GM20000 (cell line): ENCODE data around the gene RPLP2.

Source experiments
- DNase-seq: peaks from one replicate; pipeline ENCODE4 v3.0.0; 2012; ENCODE audit warnings: low spot score
- TF ChIP-seq, protein P1 (sequence below): IDR thresholded peaks from 2 replicates; pipeline ENCODE4 v1.5.1; 2012; ENCODE audit warnings: mild to moderate bottlenecking, control low read depth; ENCODE audit errors: extremely low read depth, missing control alignments

RPLP2 gene

DNA sequence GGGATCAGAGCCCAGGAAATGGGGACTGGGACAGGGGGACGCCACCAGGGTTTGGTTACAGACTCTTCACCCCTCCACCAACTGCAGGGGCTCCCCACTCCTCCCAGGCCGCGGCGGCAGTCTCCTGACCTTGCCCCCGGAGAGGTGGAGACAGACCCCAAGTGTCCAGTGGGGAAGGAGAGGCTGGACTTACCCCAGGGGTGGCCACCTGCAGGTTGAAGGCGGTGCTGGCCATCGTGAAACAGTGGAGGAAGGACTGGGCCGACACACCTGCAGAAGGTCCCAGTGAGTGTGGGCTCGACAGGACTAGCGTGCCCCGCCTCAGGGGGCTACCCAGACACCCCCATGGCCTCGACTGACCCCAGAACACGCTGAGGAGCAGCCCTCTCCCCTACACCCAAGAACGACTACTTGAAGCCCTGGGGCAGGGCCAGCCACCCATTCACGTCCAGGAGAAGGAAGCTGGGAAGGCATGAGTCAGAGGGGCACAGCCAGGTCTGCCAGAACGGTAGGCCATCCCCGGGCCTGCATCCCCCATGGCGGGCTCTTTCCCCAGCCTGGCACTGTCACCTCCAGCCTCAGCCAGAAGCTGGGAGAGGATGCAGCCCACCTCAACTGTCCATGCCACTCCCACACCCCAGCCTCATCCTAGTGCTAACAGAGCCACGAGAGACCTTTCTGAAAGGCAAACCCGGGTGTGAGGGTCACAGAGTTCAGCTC lies 34.7 kb upstream of the RPLP2 start:
- DNase-seq = no peak
- TF ChIP-seq, protein P1, sequence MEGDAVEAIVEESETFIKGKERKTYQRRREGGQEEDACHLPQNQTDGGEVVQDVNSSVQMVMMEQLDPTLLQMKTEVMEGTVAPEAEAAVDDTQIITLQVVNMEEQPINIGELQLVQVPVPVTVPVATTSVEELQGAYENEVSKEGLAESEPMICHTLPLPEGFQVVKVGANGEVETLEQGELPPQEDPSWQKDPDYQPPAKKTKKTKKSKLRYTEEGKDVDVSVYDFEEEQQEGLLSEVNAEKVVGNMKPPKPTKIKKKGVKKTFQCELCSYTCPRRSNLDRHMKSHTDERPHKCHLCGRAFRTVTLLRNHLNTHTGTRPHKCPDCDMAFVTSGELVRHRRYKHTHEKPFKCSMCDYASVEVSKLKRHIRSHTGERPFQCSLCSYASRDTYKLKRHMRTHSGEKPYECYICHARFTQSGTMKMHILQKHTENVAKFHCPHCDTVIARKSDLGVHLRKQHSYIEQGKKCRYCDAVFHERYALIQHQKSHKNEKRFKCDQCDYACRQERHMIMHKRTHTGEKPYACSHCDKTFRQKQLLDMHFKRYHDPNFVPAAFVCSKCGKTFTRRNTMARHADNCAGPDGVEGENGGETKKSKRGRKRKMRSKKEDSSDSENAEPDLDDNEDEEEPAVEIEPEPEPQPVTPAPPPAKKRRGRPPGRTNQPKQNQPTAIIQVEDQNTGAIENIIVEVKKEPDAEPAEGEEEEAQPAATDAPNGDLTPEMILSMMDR = no peak

DNA sequence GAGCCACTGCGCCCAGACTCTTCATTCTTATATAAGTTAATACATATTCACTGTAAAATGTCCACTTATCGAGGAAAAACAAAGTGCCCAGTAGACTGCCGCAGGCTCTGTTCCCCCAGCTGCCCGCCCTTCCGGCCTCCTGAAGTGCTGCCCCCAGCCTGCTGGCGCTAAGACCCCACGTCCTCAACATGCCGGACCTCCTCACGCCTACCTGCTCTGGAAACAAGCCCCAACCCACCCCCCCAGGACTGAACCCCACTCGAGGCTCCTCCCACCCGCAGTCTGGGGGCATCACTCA lies 33.6 kb upstream of the RPLP2 start:
- TF ChIP-seq, protein P1 = no peak
- DNase-seq = no peak

DNA sequence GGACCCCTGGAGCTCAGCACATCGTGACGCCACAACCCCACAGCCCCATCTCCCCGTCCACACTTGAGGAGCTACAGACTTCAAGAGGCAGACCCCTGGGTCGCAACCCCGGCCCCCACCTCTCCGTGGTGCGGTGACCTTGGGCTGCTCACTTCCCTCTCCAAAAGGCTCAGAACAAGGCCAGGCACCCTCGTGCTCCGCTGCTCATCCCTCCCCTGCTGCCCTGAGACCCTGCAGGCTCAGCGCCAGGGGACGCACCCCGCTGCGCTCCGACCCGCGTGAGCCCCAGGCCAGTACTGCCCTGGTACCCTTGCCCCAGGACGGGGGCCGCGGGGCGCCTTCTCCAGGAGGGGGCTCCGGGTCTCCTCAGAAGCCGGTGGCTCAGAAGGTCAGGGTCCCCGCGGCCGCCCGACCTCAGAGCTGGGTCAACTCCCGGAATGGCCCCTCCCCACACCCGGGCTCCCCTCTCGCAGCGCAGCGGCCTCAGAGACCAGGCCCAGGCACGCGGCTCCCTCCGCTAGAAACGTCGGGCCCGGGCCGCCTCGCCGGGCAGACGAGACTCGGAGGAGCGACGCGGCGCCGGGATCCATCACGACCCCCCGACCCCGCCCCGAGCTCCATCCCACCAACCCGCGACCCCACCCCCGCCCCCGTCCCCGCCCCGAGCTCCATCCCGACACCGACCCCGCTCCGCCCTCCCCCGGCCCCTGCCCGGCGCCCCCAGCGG lies 33.0 kb upstream of the RPLP2 start:
- DNase-seq = no peak
- TF ChIP-seq, protein P1 = peak; percentile 1

DNA sequence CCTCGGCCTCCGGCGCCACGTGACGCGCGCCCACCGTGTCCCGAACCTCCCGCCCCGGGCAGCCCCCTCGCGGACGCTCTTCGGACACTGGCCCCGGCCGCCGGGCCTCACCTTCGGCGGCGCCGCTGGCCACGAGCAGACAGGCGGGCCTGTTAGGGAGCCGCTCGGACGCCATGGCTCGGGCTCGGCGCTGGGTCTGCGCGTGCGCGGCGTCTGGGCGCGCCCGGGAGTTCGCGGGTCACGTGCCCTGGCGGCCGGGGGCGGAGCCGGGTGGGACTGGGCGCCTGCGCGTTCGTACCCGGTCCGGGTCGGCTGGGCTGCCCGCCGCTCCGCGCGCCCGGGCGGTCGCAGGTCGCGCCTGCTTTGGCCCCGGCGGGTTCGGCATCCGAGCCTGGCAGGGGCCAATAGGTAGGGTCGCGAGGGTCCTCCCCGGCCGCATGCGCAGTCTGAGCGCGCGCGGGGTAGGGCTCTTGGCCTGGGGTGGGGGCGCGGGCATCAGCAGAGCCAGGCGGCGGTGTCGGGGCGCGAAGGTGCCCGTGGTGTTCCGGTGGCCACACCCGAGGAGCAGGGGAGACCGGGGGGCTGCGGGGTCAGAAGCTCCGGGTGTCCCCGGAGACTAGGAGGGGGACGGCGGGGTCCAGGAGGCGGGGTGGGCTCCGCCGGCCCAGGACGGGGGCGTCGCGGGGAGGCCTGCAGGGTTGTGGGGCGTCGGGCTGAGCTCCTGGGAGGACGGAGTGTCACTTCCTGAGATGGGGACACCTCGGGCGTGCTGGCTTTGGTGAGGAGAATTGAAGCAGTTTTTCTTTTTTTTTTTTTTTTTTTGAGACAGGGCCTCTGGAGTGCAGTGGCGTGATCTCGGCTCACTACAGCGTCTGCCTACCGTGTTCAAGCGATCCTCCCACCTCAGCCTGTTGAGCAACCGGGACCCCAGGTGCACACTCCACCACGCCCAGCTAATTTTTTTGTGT lies 32.2 kb upstream of the RPLP2 start, which contains the start of gene GATD1:
TSS of gene GATD1 (minus strand) at position 200 of the 968 bp plus-strand sequence. CDS start at position 175, 25 bp downstream.
- peak; percentile 100 for DNase-seq
- TF ChIP-seq, protein P1 = no peak

DNA sequence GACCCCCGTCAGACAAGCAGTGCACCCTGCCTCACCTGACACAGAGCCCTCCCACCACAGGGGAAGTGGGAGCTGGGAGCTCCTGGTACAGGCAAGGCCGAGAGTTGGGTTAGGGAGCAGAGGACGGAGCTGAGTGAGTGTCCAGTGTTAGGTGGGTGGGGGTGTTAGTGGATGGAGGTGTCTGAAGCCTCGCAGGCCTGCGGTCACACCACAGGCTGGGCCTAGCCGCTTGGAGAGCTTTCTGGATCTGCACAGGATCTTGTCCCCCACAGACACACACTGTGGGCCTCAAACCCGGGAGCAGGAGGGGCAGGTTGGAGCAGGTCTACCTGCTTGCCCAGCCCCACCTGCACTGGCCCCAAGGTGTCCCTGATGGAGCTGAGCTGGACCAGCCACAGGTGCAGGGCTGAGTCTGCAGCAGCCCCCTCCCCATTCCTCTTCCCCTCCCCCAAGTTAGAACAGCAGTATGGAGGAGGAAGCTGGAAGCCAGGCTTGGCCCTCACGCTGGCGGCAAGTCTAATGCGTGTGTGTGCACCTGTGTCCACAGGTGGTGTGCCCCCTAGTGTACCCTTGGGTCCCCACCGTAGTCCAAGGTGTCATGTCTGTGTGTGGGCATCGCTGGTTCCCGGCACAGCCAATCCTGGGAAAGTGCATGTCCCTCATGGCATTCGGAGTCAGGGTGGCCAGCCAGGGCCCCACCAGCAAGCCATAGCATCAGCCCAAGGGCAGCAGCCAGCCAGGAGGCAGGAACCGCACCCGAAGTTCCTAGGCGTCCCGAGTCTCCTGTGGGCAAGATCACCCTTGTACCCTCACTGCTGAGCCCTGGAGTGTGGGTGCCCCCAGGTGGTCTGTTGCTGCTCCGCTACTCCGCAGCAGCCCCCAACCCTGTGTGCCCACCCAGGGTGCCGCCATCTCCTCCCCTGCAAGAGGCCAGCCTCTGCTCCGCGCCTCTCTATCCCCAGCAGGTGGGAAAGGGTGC lies 30.5 kb upstream of the RPLP2 start:
- TF ChIP-seq, protein P1 = no peak
- DNase-seq = no peak

DNA sequence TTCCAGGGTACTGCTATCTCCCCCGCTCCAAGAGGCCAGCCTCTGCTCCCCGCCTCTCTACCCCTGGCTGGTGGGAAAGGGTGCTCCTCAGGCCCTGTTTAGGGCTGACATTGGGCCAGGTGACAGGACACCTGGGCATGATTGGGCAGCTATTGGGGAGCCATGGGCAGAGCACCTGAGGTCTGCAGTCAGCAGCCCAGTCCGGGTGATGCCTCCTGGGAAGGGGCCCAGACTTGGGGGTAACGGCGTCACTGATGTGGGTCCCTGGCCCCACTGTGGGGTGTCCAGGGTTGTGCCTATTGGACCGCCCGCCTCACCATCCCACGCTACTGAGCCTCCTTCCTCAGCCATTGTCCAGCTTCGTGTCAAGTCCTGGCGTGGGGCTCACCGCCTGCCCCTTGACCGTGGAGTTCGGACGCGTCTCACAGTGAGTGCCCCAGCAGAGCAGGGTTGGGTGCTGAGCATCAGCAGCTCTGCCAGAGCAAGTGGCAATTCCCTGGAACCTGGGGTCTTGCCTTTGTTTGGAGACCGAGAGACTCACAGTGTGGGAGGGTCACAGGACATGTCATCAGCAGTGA lies 29.7 kb upstream of the RPLP2 start:
- TF ChIP-seq, protein P1 = no peak
- no peak for DNase-seq
